A549 treated with CpdA at 1 μM for 4 hours (cell line): ENCODE measurements around the gene PCDHA3. TPM values are rescaled to one million over a fixed set of nuclear protein-coding genes. Genes with fewer than 3 reads are reported as not detected.

ENCODE experiments used
- total RNA-seq: library from RNA; stranded (reverse); fragments of 200-300 nt; extraction: Qiagen RNA extraction; gene quantifications from 5 replicates; pipeline ENCODE4 v1.2.3, GENCODE V29; 2022; ENCODE audit warnings: low read depth

PCDHA3 gene
- 0.74 to 1.1 TPM (median 0.91 TPM) in 5 replicates for total RNA-seq

GRCh38 chr5:140800816-140801493 lies at the start of gene PCDHA3:
Gene PCDHA3, plus strand, starts transcription at chr5:140801057.

DNA sequence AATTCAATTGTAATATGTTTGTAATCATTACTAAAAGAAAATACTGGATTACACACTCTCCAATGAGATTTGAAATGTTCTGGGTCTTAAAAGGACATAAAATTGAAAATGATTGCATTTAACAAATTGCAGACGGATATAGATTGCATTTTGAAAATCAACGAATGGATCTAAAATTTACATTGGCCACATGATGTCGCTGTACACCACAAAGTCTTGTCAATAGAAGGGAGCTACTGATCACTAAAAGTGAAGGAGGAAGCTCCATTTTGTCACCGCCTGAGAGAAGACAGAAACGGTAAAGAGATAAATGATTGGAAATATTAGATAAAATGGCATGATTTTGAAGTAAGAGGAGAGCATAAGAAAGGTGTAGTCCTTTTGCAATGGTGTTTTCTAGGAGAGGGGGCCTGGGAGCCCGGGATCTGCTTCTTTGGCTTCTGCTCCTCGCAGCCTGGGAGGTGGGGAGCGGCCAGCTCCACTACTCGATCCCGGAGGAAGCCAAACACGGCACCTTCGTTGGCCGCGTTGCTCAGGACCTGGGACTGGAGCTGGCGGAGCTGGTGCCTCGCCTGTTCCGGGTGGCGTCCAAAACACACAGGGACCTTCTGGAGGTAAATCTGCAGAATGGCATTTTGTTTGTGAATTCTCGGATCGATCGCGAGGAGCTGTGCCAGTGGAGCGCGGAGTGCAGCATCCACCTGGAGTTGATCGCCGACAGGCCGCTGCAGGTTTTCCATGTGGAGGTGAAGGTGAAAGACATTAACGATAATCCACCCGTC lies 14.8 kb upstream of the PCDHA3 start, which contains the start of gene PCDHA1:
Gene PCDHA1, plus strand, starts transcription at position 236 of the 782 bp plus-strand sequence.

DNA sequence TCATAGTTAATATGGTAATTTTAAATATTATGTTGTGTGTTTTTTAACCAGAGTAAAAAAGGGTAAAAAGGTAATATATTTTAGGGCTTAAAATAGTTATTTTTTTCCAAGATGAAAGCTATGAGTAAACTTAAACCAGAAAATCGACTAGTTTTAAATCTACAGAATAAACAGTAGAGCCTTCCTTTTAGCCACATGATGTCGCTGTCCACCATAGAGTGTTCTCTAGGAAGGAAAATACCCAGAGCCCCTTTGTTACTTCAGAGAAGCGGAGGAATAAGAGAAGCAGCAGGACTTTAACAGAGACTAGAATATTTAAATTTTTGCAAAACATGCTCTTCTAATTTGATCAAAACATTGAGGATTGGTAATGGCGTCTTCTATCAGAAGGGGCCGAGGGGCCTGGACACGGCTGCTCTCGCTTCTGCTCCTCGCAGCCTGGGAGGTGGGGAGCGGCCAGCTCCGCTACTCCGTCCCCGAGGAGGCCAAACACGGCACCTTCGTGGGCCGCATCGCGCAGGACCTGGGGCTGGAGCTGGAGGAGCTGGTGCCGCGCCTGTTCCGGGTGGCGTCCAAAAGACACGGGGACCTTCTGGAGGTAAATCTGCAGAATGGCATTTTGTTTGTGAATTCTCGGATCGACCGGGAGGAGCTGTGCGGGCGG lies 6.1 kb upstream of the PCDHA3 start, which contains the start of gene PCDHA2:
Gene PCDHA2, plus strand, starts transcription at position 258 of the 664 bp plus-strand sequence.

GRCh38 chr5:140806834-140807775 lies 6.2 kb downstream of the PCDHA3 start, which contains the start of gene PCDHA4:
Gene PCDHA4, plus strand, starts transcription at chr5:140807068.

GRCh38 chr5:140821375-140822280 lies 20.8 kb downstream of the PCDHA3 start, which contains the start of gene PCDHA5:
Gene PCDHA5, plus strand, starts transcription at chr5:140821613.

GRCh38 chr5:140827704-140828361 lies 27.0 kb downstream of the PCDHA3 start, which contains the start of gene PCDHA6:
Gene PCDHA6, plus strand, starts transcription at chr5:140827960. Its CDS starts 132 bp downstream, at chr5:140828092.

GRCh38 chr5:140833993-140834392 lies 33.1 kb downstream of the PCDHA3 start, which contains the start of gene PCDHA7:
Gene PCDHA7, plus strand, starts transcription at chr5:140834269. Its CDS starts 115 bp downstream, at chr5:140834384.

DNA sequence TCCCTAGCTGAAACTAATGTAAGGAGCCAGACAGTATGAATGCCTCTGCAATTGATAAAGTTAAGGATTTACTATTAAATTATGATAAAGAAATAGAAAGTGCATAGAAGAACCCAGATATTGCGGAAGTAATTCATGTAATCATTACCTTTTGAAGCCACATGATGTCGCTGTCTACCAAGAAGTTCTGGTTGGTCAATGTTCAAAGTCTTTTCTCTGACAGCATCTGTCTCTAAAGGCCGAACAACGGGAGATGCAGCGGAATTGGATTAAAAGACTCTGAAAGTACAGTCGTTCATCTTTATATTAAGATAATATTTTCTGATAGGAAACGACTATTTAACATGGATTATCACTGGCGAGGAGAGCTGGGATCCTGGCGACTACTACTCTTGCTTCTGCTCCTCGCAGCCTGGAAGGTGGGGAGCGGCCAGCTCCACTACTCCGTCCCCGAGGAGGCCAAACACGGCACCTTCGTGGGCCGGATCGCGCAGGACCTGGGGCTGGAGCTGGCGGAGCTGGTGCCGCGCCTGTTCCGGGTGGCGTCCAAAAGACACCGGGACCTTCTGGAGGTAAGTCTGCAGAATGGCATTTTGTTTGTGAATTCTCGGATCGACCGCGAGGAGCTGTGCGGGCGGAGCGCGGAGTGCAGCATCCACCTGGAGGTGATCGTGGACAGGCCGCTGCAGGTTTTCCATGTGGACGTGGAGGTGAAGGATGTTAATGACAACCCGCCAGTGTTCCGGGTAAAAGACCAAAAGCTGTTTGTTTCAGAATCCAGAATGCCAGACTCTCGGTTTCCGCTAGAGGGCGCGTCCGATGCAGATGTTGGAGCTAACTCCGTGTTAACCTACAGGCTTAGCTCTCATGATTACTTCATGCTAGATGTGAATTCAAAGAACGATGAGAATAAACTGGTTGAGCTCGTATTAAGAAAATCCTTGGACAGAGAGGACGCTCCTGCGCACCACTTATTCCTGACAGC lies 40.4 kb downstream of the PCDHA3 start, which contains the start of gene PCDHA8:
Gene PCDHA8, plus strand, starts transcription at position 210 of the 985 bp plus-strand sequence. Its CDS starts 135 bp downstream, at position 345.

DNA sequence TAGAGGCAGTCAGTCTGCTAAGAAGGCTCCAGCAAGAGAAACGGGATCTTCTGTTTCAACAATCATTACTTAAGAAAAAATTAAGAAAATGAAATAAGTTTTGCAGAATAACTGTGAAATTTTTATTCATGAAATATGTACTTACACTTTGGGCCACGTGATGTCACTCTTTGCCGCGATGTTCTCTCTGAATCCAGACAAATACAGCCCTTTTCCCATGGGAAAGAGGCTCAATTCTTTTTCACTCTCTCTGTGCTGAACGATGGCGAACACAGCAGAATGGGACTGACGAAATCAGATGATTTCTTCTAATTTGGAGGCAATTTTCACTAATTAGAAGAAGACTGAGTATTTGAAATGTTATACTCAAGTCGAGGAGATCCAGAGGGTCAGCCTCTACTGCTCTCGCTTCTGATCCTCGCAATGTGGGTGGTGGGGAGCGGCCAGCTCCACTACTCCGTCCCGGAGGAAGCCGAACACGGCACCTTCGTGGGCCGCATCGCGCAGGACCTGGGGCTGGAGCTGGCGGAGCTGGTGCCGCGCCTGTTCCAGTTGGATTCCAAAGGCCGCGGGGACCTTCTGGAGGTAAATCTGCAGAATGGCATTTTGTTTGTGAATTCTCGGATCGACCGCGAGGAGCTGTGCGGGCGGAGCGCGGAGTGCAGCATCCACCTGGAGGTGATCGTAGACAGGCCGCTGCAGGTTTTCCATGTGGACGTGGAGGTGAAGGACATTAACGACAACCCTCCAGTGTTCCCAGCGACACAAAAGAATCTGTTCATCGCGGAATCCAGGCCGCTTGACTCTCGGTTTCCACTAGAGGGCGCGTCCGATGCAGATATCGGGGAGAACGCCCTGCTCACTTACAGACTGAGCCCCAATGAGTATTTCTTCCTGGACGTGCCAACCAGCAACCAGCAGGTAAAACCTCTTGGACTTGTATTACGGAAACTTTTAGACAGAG lies 47.6 kb downstream of the PCDHA3 start, which contains the start of gene PCDHA9:
Gene PCDHA9, plus strand, starts transcription at position 244 of the 964 bp plus-strand sequence. Its CDS starts 114 bp downstream, at position 358.

Other genes with a start within 250 kb of the PCDHA3 start
- gene SRA1, start 243.6 kb upstream of the PCDHA3 start, total RNA-seq, result 37.6 to 53.3 TPM (median 45.8 TPM) in 5 replicates
- gene APBB3, start 236.5 kb upstream of the PCDHA3 start, total RNA-seq, result 4.9 to 7.7 TPM (median 6.0 TPM) in 5 replicates
- gene SLC35A4, start 236.2 kb upstream of the PCDHA3 start, total RNA-seq, result 74.7 to 85.5 TPM (median 78.4 TPM) in 5 replicates
- 3.6 to 5.6 TPM (median 4.4 TPM) in 5 replicates for gene CD14, start 167.9 kb upstream of the PCDHA3 start, total RNA-seq
- 9.6 to 15.1 TPM (median 13.0 TPM) in 5 replicates for gene TMCO6, start 161.6 kb upstream of the PCDHA3 start, total RNA-seq
- 108 to 128 TPM (median 123 TPM) in 5 replicates for gene NDUFA2, start 153.4 kb upstream of the PCDHA3 start, total RNA-seq
- gene IK, start 153.2 kb upstream of the PCDHA3 start, total RNA-seq, result 94.9 to 140 TPM (median 98.2 TPM) in 5 replicates
- 29.2 to 32.4 TPM (median 29.6 TPM) in 5 replicates for gene WDR55, start 136.2 kb upstream of the PCDHA3 start, total RNA-seq
- 0.47 to 1.0 TPM (median 0.82 TPM) in 5 replicates for gene DND1, start 127.5 kb upstream of the PCDHA3 start, total RNA-seq
- gene HARS1, start 109.7 kb upstream of the PCDHA3 start, total RNA-seq, result 81.3 to 85.6 TPM (median 83.4 TPM) in 5 replicates
- 34.5 to 44.5 TPM (median 38.9 TPM) in 5 replicates for gene HARS2, start 109.6 kb upstream of the PCDHA3 start, total RNA-seq
- gene ZMAT2, start 100.6 kb upstream of the PCDHA3 start, total RNA-seq, result 81.8 to 121 TPM (median 90.3 TPM) in 5 replicates
- 0.12 to 0.23 TPM (median 0.21 TPM) in 5 replicates for gene PCDHA1, start 14.9 kb upstream of the PCDHA3 start, total RNA-seq
- 0.03 to 0.10 TPM (median 0.05 TPM) in 5 replicates for gene PCDHA2, start 6.2 kb upstream of the PCDHA3 start, total RNA-seq
- gene PCDHA4, start 6.0 kb downstream of the PCDHA3 start, total RNA-seq, result 1.4 to 2.0 TPM (median 1.7 TPM) in 5 replicates
- gene PCDHA5, start 20.6 kb downstream of the PCDHA3 start, total RNA-seq, result 0.44 to 0.75 TPM (median 0.63 TPM) in 5 replicates
- gene PCDHA6, start 26.9 kb downstream of the PCDHA3 start, total RNA-seq, result 0.07 to 0.09 TPM (median 0.09 TPM) in 3 of 5 replicates, not detected in the others
- 0.08 to 0.22 TPM (median 0.13 TPM) in 5 replicates for gene PCDHA7, start 33.2 kb downstream of the PCDHA3 start, total RNA-seq
- 0.06 to 0.08 TPM (median 0.07 TPM) in 4 of 5 replicates, not detected in the other for gene PCDHA8, start 40.1 kb downstream of the PCDHA3 start, total RNA-seq
- gene PCDHA9, start 47.3 kb downstream of the PCDHA3 start, total RNA-seq, result not detected in 5 replicates
- 0.01 to 0.02 TPM in 2 of 5 replicates, not detected in the others for gene PCDHA10, start 54.8 kb downstream of the PCDHA3 start, total RNA-seq
- 0.12 to 0.43 TPM (median 0.18 TPM) in 5 replicates for gene PCDHA11, start 67.9 kb downstream of the PCDHA3 start, total RNA-seq
- gene PCDHA12, start 74.3 kb downstream of the PCDHA3 start, total RNA-seq, result 2.5 to 2.9 TPM (median 2.5 TPM) in 5 replicates
- gene PCDHA13, start 81.1 kb downstream of the PCDHA3 start, total RNA-seq, result 0.06 to 0.10 TPM (median 0.07 TPM) in 4 of 5 replicates, not detected in the other
- 1.1 to 1.4 TPM (median 1.2 TPM) in 5 replicates for gene PCDHAC1, start 125.2 kb downstream of the PCDHA3 start, total RNA-seq
- gene PCDHAC2, start 165.4 kb downstream of the PCDHA3 start, total RNA-seq, result 2.3 to 4.8 TPM (median 2.6 TPM) in 5 replicates